GM19351 (cell line): Measurements from ENCODE around the gene HSFX3.
"Not testable (repeated sequence)": the region's sequence is repeated elsewhere in the genome, so short reads cannot be mapped to it uniquely, and the experiment has no call there.

ENCODE experiments used
- ATAC-seq: cut with Tn5 transposase; IDR thresholded peaks from one replicate; pipeline ENCODE4 v1.9.1; 2021; ENCODE audit warnings: mild to moderate bottlenecking, moderate library complexity; ENCODE audit not compliant: unreplicated experiment

The HSFX3 gene

DNA sequence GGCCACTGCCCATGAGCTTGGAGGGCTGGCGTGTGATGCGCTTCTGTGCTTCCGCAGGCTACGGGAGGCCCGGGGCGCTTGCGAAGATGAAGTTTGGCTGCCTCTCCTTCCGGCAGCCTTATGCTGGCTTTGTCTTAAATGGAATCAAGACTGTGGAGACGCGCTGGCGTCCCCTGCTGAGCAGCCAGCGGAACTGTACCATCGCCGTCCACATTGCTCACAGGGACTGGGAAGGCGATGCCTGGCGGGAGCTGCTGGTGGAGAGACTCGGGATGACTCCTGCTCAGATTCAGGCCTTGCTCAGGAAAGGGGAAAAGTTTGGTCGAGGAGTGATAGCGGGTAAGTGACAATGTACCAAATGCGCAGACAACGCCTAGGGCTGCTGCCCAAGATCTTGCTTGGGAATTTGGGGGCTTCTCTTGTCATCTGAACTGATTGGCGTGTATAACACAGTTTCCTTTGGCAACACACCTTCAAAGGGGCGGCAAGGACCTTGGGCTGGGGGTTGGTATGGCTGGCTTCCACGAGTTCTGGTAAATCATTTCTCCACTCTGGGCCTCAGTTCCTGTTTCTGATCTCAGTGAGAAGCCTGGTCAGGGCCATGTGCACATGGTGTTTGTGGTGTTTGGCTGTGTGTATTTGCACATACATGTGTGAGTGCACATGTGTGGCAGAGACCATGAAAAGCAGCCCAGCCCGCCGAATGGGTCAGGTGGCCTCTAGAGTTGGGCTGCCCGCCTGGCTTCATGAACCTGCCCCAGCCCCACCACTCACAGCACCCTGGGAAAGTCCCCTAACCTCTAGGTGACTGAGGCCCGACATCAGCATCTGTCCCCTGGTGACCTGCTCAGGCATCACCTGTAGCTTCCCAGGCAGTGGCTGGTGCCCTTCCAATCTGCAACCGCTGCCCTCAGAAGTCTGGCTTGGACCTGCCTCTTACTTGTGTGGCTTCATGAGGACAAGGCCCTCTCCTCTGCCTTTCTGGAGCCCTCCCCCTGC is 3.9 kb downstream of the HSFX3 start:
- not testable (repeated sequence) for ATAC-seq

DNA sequence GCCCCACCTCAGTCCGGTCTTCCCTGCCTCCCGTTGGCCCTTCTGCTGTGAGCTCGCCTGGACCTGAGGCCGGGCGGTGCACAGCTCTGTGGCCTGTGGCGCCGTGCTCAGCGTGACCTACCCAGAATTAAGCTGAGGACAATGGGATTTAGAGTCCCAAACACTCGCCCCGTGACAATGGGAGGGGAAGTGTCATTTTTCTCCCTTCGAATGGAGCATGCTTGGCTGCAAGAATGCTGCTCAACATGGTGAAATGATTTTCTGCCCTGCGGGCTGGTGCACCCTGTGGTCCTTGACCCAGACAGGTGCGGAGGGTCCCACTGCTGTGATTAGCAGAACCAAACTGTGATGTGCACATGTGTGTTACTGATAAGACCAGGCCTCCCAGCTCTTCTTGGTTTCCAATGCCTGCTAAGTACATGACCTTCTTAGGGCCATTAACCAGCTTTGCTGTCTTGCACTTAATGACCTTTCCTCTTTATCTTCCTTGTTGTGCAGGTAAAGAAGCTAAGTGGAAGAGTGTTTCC is 8.1 kb downstream of the HSFX3 start:
- no peak for ATAC-seq

DNA sequence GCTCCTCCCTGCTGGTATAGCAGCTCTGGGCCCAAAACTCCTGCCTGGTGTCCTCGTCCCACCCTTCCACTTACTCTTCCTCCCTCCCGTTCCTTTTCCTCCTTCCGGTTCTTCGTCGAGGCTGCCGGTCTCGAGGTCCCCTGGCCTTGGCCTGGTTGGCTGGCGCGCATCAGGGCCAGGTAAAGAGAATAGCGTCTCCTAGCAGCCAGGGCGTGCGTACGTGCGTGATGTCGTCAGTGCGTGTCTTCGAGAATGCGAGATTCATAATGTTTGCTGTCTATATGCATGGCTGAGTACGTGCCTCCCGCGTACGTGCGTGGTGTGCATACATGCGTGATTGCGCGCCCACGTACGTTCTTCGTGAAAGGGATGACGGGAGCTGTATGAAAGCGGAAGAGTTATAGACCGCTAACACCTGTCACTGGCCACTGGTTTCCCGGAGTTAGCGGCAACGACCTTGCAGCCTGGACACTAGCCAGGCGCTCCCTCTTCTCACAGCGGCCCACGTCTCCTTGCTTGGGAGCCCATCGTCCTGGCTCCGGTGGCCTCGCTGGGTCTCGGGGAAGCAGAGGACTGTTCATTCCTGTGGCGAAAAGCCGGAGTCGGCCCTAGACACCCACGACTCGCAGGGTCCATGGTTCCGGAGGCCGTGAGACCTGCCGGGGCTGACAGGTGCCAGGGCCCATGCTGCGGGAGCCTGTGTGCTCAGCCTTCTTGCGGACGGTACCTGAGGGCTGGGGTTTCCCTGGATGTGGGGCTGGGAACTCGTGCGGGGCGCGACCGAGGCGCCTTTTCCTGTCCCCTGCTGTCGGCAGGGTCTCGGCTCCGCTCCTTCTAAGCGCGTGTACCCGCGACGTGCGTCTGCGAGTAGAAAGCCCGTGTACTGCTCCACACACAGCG is 8.9 kb downstream of the HSFX3 start, which contains the start of gene EOLA1:
EOLA1 (plus strand) TSS at position 392 of the 900 bp plus-strand sequence. CDS start 4,619 bp downstream, outside the sequence.
- ATAC-seq: peak; percentile 70

DNA sequence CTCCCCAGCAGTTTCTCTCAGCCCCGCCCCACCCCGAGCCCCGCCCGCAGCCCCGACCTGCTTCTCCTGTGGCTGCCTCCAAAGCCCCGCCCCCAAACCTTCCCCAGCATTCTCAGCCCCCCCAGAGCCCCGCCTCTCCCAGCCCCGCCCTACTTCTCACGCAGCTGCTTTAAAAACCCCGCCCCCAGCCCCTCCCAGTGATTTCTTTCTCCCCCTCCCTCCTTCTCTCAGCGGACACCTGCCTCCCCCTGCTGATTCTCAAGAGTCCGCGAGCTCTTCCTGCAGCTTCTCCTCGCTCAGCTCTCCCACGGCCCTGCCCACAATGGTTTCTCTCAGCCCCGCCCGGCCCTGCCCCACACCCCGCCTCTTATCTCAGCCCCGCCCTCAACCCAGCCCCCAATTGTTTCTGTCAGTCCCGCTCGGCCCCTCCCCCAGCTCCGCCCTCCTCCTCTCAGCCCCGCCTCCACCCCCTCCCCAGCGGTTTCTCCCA is 9.5 kb downstream of the HSFX3 start:
- ATAC-seq: peak; percentile 8

DNA sequence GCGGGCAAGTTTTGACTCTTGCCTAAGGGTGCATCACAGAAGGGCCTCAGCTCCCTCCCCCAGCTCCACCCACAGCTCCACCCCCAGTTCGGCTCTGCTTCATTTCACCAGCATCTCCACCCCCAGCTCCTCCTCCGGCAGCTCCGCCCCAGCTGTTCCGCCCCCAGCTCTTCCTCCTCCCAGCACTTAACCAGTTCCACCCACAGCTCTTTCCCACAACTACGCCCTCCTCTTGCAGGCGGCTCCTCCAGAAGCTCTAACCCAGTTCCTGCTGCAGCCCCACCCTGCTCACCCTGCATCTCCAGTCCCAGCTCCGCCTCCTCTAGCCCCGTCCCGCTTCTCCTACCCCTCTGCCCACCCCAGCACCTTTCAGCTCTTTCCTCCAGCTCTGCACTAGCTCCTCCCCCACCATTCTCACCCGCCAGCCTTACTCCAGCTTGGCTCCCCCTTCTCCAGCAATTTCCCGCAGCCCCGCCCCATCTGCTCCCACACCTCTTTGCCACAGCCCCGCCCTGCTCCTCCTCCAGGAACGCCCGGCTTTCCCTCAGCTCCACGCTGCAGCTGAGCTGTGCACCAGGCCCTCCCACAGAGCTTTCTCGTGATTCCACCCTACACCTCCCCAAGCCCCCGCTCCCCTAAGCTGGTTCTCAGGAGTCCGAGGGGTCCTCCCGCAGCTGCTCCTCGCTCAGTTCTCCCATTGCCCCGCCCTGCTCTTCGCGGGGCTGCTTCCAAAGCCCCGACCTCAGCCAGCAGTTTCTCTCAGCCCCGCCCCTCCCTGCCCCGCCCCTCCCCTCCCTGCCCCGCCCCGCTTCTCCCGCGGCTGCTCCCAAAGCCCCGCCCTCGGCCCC is 10.2 kb downstream of the HSFX3 start:
- ATAC-seq: peak; percentile 41

DNA sequence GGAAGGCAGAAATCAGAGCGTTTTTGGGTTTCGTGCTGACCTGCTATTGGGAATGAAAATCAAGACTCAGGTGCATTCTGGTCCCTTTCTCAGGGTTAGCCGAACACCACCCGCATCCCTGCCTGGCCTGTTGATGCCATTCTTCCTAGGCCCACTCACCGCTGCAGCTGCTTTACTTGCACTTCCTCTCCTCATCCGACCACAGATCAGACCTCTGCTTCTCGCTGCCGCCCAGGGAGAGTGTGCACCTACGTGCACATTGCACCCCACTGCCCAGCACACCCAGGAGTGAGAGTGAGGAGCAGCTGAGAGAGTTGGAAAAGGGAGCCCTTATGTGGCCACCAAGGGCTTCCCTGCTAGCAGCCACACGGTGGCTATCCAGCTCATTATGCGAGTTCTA is 12.2 kb downstream of the HSFX3 start:
- ATAC-seq: not testable (repeated sequence)

DNA sequence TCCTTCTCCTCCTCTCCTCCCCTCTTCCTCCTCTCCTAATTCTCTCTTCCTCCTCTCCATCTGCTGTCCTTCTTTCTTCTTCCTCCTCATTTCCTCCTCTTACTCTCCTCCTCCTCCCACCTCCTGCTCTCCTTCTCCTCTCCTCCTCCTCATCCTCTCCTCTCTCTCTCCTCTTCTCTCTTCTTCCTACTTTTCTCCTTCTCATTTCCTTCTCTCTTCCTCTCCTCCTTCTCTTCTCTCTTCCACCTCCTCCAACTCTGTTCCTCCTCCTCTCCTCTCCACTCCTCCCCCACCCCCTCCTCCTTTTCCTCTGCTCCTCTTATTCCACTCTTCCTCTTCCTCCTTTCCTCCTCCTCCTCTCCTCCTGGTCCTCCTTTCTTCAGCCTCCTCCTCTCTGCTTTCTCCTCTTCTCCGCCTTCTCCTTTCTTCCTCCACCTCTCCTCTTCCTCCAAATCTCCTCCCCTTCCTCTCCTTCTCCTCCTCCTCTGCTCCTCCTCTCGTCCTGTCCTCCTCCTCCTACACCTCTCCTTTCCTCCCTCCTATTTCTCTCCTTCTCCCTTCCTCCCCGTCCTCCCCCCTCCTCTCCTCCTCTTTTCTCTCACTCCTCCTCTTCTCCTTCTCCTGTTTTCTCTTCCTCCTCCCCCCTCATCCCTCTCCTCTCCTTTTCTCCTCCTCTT is 14.7 kb downstream of the HSFX3 start:
- ATAC-seq: not testable (repeated sequence)

DNA sequence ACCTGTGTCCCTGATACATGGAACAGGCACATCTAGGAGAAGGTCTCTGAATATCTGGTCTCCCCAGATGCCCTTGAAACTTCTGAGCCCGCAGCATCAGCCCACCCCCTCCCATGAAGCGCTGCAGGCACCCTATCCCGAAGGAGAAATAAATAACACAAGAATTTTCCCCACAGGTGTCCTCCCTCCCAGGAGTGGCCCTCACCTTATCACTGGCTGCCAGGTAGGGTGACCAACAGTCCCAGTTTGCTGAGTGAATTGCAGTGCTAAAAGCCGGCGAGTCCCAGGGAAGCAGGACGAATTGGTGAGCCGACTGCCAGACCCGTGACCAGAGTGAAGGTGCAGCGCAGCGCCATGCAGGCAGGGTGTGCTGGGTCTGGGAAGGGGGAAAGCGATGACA is 15.7 kb downstream of the HSFX3 start:
- ATAC-seq: not testable (repeated sequence)

DNA sequence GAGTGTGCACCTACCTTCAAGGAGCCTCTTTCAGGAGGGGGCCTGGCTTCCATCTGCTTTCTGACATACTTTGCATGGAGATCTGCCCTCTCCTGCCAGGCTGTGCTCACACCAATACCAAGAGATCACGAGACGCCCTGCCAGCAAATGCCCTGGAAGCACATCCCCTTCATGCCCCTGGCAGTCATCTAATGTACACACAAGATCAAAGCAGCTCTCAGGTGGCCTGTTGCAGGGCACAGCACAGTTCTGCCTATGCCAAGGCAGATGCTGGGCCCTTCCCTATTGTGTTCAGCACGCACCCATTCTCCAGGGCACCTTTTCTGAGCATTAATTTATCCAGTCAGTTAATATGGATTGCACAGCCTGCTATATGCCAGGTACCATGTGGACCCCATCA is 16.9 kb downstream of the HSFX3 start:
- ATAC-seq: not testable (repeated sequence)

DNA sequence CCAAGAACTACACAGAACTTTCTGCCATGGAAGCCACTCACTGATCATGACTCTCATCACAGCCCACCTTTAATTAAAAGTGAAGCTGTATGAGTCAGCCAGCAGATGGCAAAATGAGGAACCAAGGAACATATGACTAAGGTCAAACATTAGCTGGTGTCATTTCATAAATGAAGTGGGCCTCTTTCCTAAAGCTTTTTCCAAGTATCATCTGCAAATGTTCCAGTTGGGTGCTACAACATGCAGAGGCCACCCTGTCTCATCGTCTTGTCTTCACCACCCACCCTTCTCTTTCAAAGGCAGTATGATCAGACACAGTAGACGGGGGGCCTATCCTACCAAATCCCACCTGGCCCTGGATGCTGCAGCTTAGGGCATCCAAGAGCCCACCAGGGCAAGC is 18.1 kb downstream of the HSFX3 start:
- ATAC-seq: peak; percentile 81

DNA sequence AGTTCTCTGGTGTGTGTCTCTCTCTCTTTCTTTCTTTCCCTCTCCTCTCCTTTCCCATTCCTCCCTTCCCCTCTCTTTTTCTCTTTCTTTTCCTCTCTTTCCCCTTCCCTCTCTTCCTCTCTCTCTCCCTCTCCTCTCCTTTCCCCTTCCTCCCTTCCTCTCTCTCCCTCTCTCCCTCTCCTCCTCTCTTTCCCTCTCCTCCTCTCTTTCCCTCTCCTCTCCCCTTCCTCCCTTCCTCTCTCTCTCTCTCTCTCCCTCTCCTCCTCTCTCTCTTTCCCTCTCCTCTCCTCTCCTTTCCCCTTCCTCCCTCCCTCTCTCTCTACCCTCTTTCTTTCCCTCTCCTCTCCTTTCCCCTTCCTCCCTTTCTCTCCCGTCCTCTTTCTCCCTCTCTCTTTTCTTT is 21.3 kb downstream of the HSFX3 start:
- no peak for ATAC-seq

DNA sequence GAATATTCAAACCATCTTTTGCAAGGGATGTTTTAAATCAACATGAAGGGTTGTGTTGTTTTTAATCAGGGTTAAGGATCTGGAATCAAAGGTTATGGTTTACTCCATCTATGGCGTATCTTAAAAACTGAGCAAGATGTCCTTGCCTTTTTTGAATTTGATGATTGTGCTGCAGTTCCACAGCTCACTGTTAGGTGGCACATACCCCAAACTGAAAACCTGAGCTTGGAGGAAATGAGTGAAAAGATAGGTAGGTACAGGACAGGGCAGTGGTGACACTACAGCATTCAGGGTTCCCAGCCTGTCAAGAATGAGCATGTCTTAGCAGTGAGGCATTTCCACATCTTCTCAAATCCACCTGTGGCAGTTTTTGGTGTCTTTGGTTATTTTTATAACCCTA is 22.0 kb downstream of the HSFX3 start:
- ATAC-seq: peak; percentile 21

DNA sequence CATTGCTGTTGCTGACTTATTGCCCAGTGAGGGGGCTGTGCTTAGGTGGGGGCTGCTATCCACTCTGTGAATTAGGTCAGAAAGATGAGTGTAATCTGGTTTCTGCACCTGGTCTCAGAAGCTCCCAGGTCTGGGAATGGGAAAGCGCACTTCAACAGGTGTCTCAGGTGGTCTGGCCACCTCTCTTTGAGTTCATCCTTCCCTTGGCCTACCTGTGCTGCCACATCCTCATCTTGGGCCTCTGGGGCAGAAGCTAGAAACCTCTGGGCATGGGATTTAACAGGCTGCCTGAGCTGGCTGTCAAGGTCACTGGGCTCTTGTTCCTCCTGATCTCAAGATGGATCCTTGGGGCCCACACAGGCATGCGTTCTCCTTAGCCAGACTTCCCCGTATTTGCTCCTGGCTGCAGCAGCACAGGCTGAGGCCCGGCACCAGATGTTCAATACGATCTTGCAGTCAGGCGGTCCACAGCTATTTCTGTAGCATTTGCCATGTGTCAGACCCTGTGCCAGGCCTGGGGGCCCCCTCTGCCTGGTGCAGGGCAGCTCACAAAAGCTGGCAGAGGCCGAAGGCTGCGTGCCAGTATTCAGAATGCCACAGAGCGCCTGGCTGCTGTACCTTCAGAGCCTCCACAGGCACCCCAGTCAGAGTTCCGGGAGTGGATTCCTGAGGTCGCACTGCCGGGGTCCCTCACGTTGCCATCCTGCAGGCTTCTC is 23.2 kb downstream of the HSFX3 start:
- not testable (repeated sequence) for ATAC-seq

DNA sequence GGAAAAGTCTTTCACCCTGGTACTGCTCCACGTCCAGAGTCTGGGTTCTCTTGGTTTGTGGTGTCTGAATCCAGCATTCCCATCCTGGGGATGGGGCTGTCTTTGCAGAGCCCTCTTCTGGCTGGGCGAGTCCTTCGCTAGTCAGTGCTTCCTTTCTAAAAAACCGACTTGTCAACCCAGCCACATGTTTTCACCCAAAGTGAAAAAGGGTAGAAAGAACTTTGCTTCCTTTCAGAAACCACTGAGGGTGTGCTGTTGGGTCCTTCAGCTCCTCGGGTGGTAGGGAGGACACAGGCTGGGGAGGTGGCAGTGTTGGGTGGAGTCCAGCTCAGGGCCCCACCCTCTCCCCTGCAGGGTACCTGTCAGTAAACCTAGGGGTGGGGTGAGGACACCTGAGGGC is 23.8 kb downstream of the HSFX3 start:
- peak; percentile 37 for ATAC-seq

DNA sequence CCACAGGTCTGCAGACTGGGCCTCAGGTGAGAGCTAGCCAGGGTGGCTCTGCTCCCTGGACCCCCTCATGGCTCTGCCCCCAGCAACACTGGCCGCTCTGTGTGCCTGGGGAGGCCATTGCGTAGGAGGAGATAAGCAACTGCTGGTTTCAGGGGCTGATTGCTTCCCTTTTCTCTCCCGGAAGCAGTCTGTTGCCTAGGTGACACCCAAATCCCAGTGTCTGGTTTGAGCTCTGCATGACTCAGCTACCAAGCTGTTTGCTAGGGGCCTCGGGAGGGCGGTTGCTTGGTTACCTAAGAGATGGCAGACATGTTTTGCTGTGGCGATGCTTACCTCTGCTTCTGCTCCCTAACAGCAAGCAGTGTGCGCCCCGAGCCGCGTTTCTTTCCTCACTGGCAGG is 24.3 kb downstream of the HSFX3 start:
- ATAC-seq: peak; percentile 90

DNA sequence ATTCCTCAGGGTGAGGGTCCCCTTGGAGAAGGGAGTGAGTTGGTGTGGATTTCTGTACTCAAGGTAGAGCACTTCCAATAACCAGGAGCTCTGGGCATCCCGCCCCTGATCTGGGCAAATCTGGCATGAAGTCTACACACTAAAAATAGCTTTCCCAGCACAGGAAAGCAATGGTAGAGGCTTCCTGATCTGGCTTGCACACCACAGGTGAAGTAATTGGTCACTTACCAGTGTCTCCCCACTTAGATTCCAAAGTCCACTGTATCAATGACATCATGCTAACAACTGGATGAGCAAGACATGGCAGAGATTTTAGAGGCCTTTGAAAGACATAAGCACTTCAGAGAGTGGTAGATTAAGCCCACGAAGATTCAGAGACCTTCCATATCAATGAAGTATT is 26.8 kb downstream of the HSFX3 start:
- no peak for ATAC-seq

DNA sequence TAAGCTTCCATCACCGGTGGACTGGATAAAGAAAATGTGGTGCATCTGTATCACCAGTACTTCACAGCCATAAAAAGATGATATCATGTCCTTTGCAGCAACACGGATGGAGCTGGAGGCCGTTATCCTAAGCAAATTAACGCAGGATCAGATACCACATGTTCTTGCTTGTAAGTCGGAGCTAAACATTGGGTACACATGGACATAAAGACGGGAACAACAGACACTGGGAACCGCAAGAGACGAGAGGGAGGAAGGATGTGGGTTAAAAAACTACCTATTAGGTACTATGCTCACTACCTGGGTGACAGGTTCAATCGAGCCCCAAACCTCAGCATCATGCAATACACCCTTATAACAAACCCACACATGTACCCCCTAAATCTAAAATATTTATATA is 28.3 kb downstream of the HSFX3 start:
- ATAC-seq: no peak

DNA sequence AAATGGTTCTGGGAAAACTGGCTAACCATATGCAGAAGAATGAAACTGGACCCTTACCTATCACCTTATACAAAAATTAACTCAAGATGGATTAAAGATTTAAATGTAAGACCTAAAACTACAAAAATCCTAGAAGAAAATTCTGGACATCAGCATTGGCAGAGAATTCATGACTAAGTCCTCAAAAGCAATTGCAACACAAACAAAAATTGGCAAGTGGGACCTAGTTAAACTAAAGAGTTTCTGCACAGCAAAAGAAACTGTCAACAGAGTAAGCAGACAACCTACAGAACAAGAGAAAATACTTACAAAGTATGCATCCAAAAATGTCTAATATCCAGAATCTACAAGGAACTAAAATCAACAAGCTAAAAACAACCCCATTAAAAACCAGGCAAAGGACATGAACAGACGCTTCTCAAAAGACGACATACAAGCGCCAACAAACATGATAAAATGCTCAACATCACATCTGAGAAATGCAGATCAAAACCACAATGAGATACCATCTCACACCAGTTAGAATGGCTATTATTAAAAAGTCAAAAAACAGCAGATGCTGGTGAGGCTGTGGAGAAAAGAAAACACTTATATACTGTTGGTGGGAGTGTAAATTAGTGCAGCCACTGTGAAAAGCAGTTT is 29.0 kb downstream of the HSFX3 start:
- not testable (repeated sequence) for ATAC-seq
